Ovary (tissue), 9 donors: Measurements from ENCODE around the gene MICOS13. TPM values are rescaled to one million over a fixed set of nuclear protein-coding genes. Genes with fewer than 3 reads are reported as not detected.

ENCODE experiments used
- DNase-seq, 5 donors: peaks; one replicate each; pipeline ENCODE4 v3.0.0-alpha.2; 2019 to 2020
- H3K27ac ChIP-seq, 2 donors: fragments of 200-600 bp; one replicate each; pipeline versions ENCODE4 v1.5.1 to v1.8.0; 2019 to 2022
- H3K27me3 ChIP-seq: fragments of 200-600 bp; one replicate; pipeline ENCODE4 v1.8.0; 2022
- H3K36me3 ChIP-seq: fragments of 200-600 bp; sonication (generic); one replicate; pipeline ENCODE4 v1.5.1; 2019
- H3K4me1 ChIP-seq: one replicate; pipeline ENCODE4 v1.8.1; 2013; ENCODE audit warnings: mild to moderate bottlenecking, moderate library complexity; ENCODE audit not compliant: insufficient read depth
- H3K4me3 ChIP-seq: fragments of 200-600 bp; sonication (generic); one replicate; pipeline ENCODE4 v1.5.1; 2017
- H3K9me3 ChIP-seq, 2 donors: fragments of 200-600 bp in 1 of 2; sonication (generic) in 1 of 2; one replicate each; pipeline versions ENCODE4 v1.5.1 to v1.8.1; 2013 to 2019; ENCODE audit warnings: mild to moderate bottlenecking in 1 of 2, moderate library complexity in 1 of 2
- EP300 ChIP-seq: sonication (generic); formaldehyde crosslinking; IDR thresholded peaks from one replicate; pipeline ENCODE4 v1.6.1; 2017; ENCODE audit warnings: antibody characterized with exemption
- POLR2A ChIP-seq: fragments of 450-650 bp; IDR thresholded peaks from one replicate; pipeline ENCODE4 v1.6.1; 2017; ENCODE audit warnings: antibody characterized with exemption, mild to moderate bottlenecking, moderate library complexity
- WGBS, 3 donors: extraction: QIAGEN DNeasy Blood & Tissue Kit in 1 of 3; methylation state at CpG; one replicate each; pipeline versions ENCODE4 v1.1.5 to v1.1.7; 2013 to 2017; 5-methylcytosine and 5-hydroxymethylcytosine counted together
- intact Hi-C, 4 donors: fragments of 100-400 bp; cut with DNase I; formaldehyde crosslinking; loops; one replicate each; pipeline versions ENCODE4 v1.11.0 to v1.15.1; 2022 to 2023
- polyA plus RNA-seq, 2 donors: library from polyadenylated mRNA; stranded (reverse); fragments of 200-250 nt in 1 of 2; fragments of 350-450 nt in 1 of 2; fragmentation: Illumina TruSeq in 1 of 2; extraction: RNeasy Lipid Tissue Mini Kit (QIAGEN cat#74804) in 1 of 2; gene quantifications; one replicate each; pipeline ENCODE4 v1.2.3, GENCODE V29; 2013 to 2014
- total RNA-seq, 7 donors: library from RNA; depleted of rRNA in 2 of 7; stranded (reverse); fragments of >200 nt in 2 of 7; fragmentation: NEBNext Ultra II Directional in 3 of 7; extraction: Animal tissue kit (Norgen Biotek cat#: 25700) in 3 of 7; gene quantifications; one replicate each; pipeline versions ENCODE4 v1.1.0 to v1.2.4, GENCODE V29; 2016 to 2023
- TF ChIP-seq, protein P1 (sequence below), 3 donors: fragments of 450-650 bp in 2 of 3; fragments of 200-600 bp in 1 of 3; IDR thresholded peaks; one replicate each; pipeline versions ENCODE4 v1.5.1 to v1.8.0; 2016 to 2022; ENCODE audit warnings: antibody characterized with exemption in 3 of 3, mild to moderate bottlenecking in 1 of 3
- donor health status: DM: no; HTN: no; CAD: no; lungs with moderate emphysema.
- donor health status: DM: no; HTN: no; CAD: no.
- donor health status: Bipolar disorder and iron deficiency.
- donor health status: DM: yes; HTN: yes; CAD: no.
- donor health status: DM: no; HTN: no; CAD: no.
- donor health status: DM: yes; HTN: yes; CAD: no.

The MICOS13 gene
- total and polyA plus RNA-seq, 9 donors, result 5.2 to 48.7 (median 44.2) TPM

DNA sequence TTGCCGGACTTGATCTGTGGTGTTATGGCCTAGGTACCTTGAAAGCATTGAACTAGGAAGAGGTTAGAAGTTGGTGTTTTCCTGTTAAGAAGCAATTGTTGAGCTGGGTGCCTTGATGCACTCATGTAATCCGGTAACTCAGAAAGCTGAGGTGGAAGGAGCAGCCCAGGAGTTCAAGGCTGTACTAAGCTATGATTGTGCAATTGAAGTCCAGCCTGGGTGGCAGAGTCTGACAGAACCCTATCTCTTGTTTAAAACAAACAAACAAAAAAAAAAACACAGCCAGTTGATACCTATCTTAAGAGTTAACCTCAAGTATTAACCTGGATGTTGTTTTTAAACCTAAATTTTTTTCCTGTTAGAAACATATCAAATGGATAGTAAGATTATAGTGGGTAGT is 38.1 kb downstream of the MICOS13 start:
- Histone ChIP-seq H3K36me3 (no peaks in the 10 kb centered on the region), H3K9me3 (no peaks in the 10 kb centered on the region), H3K4me3 (no peak overlapping the region), H3K27me3 (no peaks in the 10 kb centered on the region), H3K27ac (no peak overlapping the region), H3K4me1 (peaks cover 5% of the 10 kb centered on the region)
- intact Hi-C loops, result no loop called here
- DNase-seq, result no peak
- WGBS, 3 donors, result 57 to 68% (median 63%) methylated on average over 2 of the region's 2 CpGs
- TF ChIP-seq EP300, result no peak

DNA sequence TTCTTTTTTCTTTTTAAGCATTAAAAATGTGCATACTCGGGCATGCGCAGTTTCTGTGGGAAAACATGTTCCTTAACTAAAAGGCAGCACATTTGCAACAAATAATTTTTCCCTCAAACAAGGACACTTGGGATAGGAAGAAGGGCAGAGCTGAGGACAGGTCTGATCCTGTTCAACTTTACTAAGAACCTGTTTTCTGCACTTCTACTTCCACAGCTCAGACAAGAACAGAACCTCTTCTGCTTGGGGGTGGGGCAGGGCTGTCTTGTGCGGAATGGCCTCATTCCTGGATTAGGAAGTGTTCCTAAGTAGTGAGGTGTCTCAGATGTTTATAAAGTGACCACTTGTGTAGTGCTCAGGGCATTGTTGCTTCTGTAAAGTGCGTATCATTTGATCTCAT is 39.1 kb downstream of the MICOS13 start:
- intact Hi-C loops, result no loop called here
- H3K27ac ChIP-seq, result no peak overlapping the region
- no peak for TF ChIP-seq EP300
- TF ChIP-seq, protein P1, sequence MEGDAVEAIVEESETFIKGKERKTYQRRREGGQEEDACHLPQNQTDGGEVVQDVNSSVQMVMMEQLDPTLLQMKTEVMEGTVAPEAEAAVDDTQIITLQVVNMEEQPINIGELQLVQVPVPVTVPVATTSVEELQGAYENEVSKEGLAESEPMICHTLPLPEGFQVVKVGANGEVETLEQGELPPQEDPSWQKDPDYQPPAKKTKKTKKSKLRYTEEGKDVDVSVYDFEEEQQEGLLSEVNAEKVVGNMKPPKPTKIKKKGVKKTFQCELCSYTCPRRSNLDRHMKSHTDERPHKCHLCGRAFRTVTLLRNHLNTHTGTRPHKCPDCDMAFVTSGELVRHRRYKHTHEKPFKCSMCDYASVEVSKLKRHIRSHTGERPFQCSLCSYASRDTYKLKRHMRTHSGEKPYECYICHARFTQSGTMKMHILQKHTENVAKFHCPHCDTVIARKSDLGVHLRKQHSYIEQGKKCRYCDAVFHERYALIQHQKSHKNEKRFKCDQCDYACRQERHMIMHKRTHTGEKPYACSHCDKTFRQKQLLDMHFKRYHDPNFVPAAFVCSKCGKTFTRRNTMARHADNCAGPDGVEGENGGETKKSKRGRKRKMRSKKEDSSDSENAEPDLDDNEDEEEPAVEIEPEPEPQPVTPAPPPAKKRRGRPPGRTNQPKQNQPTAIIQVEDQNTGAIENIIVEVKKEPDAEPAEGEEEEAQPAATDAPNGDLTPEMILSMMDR (IDR thresholded peaks at IDR 0.05), result no peak
- no peak for TF ChIP-seq POLR2A
- DNase-seq, result no peak
- 93 to 94% (median 93%) methylated on average over 4 of the region's 4 CpGs for WGBS, 3 donors
- peaks cover 6% of the 10 kb centered on the region for H3K4me1 ChIP-seq
- no peak overlapping the region for H3K4me3 ChIP-seq
- H3K36me3 ChIP-seq, result no peaks in the 10 kb centered on the region
- no peaks in the 10 kb centered on the region for H3K9me3 ChIP-seq
- H3K27me3 ChIP-seq, result no peaks in the 10 kb centered on the region

DNA sequence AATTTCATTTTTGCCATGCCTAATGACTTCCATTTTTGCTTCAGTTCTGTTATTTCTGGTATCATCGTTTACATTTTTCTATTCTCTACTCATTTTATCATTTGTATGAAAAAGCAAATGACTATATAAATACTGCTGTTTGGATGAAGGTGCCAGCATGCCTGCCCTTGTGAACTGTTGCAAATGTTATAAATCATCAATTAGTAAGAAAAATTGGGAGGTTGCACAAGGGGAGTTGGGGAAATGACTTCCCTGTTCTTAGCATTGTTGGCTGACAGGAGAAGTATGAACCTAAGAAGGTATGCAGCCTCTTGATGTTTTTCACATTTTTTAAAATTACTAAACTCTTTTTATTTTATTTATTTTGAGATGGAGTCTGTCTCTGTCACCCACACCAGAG is 42.3 kb downstream of the MICOS13 start:
- DNase-seq, result no peak
- TF ChIP-seq POLR2A (no peak), EP300 (no peak)
- TF ChIP-seq, protein P1 (IDR thresholded peaks at IDR 0.05), result no peak
- H3K36me3 ChIP-seq, result no peaks in the 10 kb centered on the region
- 2 to 20% (median 8%) methylated on average over 1 of the region's 1 CpG for WGBS, 3 donors
- no peaks in the 10 kb centered on the region for H3K9me3 ChIP-seq
- no peak overlapping the region for H3K27ac ChIP-seq
- H3K4me3 ChIP-seq, result no peak overlapping the region
- peaks cover 6% of the 10 kb centered on the region for H3K4me1 ChIP-seq
- H3K27me3 ChIP-seq, result no peaks in the 10 kb centered on the region
- intact Hi-C loops, result no loop called here

DNA sequence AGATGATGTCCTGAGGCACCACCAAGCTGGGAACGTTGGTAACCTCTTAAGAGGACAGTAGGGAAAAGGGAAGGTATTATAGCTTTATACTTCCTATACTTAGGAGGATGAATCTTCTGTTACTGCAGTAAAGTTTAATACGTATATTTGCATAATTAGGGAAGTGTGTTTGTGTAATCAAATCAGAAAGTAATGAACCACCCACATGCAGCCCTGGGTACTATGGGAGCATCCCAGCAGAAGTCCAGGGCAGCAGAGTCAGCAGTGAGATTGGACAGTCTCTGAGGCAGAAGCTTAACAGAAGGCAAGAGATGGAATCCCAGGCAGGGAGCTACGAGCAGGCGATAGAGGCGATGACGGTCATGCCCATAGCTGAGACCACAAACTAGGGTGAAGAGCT is 44.9 kb downstream of the MICOS13 start:
- Histone ChIP-seq H3K27ac (no peak overlapping the region), H3K27me3 (no peaks in the 10 kb centered on the region), H3K9me3 (no peaks in the 10 kb centered on the region), H3K36me3 (no peaks in the 10 kb centered on the region), H3K4me3 (no peak overlapping the region), H3K4me1 (peaks cover 13% of the 10 kb centered on the region)
- no peak for TF ChIP-seq POLR2A
- no peak for TF ChIP-seq EP300
- TF ChIP-seq, protein P1 (IDR thresholded peaks at IDR 0.05), result no peak
- WGBS, 3 donors, result 74 to 78% (median 76%) methylated on average over 6 of the region's 6 CpGs
- no peak for DNase-seq
- intact Hi-C loops, result no loop called here

DNA sequence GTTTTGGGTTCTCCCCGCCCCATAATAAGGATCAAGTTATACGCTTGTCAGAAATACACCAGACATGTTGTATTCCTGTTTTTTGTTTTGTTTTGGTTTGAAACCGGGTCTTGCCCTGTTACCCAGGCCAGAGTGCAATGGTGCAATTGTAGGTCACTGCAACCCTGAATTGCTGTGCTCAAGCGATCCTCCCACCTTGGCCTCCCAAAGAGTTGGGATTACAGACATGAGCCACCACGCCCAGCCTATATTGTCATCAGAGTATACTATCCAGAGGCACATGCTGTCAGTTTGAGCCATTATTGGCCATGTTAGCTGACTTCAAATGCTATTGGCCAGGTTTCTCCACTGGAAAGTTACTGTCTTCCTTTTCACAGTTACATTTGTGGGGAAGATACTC is 47.7 kb downstream of the MICOS13 start:
- TF ChIP-seq POLR2A (no peak), EP300 (no peak)
- TF ChIP-seq, protein P1 (IDR thresholded peaks at IDR 0.05), result no peak
- Histone ChIP-seq H3K36me3 (no peaks in the 10 kb centered on the region), H3K27me3 (no peaks in the 10 kb centered on the region), H3K27ac (no peak overlapping the region), H3K9me3 (no peaks in the 10 kb centered on the region), H3K4me1 (peaks cover 19% of the 10 kb centered on the region), H3K4me3 (no peak overlapping the region)
- intact Hi-C loops, result no loop called here
- DNase-seq, result no peak
- WGBS, 3 donors, result 72 to 83% (median 75%) methylated on average over 5 of the region's 5 CpGs
